ENCODE data around the gene FAIM2.

Gene FAIM2

DNA sequence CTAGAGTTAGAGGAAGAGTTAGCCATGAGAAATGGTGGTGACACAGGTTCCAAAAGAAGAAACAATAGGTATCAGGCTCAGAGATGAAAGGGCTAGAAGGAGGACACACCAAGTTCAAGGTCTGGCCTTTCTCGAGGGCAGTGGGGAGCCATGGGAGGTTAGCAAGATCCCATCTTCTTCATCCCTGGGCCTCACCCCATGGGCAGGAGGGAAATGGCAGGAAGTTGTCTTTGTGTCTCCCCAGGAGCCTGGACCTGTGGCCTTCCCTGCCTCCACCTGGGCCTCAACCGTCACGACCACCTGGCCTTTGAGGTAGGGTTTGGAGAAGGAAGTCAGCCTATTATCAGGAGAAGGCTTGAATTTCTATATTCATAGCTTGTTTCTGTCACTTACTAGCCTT lies 41.0 kb upstream of the FAIM2 start:
- no peaks in the 10 kb centered on the region for H3K27me3 Mint-ChIP-seq (ENCODE audit: low read depth)
- H3K27ac Mint-ChIP-seq, result peak overlapping the region; percentile 19
- peak overlapping the region; percentile 90 for H3K4me3 Mint-ChIP-seq
- peaks cover 26% of the 10 kb centered on the region for H3K4me1 Mint-ChIP-seq (ENCODE audit: low read depth)
- H3K9me3 Mint-ChIP-seq, result no peaks in the 10 kb centered on the region
- H3K36me3 Mint-ChIP-seq (ENCODE audit: low read depth), result no peaks in the 10 kb centered on the region
- no peak for DNase-seq (ENCODE audit: low spot score)

DNA sequence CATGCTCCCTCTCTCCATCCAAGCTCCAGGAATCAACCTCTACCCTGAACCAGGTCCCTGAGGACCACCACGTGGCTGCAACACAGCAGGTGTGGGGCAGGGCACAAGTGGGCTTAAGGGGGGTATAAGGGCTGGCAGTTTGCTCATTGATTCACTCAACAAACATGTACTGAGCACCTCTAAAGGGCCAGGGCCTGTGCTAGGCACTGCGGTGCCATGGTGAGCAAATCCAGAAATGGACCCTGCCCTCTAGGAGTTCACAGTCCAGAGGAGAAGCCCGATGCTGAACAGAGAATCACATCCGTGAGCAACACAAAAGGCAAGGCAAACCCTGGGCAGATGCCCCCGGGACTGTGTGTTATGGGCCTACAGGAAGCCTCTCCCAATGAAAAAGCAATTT lies 40.3 kb upstream of the FAIM2 start:
- no peak overlapping the region for H3K27ac Mint-ChIP-seq
- no peak overlapping the region for H3K4me3 Mint-ChIP-seq
- peaks cover 26% of the 10 kb centered on the region for H3K4me1 Mint-ChIP-seq (ENCODE audit: low read depth)
- no peak for DNase-seq (ENCODE audit: low spot score)
- no peaks in the 10 kb centered on the region for H3K9me3 Mint-ChIP-seq
- H3K27me3 Mint-ChIP-seq (ENCODE audit: low read depth), result no peaks in the 10 kb centered on the region
- no peaks in the 10 kb centered on the region for H3K36me3 Mint-ChIP-seq (ENCODE audit: low read depth)

DNA sequence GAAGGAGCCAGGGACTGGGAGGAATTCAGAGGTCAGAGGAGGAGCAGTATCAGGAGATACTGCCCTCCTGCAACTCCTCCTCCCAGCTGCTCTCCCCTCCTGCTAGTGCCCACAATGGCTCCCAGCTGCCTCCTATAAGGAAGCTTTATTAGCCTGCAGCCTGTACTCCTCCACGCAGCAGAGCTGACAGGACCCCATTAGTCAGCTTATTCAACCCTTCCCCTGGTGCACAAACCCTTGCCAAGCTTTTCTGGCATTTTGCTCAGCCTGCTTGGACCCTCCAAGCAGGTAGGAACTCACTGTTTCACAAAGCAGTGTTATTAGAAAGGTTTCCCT lies 39.9 kb upstream of the FAIM2 start:
- Mint-ChIP-seq H3K4me3 (no peak overlapping the region), H3K9me3 (no peaks in the 10 kb centered on the region), H3K36me3 (ENCODE audit: low read depth) (no peaks in the 10 kb centered on the region), H3K4me1 (ENCODE audit: low read depth) (peaks cover 26% of the 10 kb centered on the region), H3K27ac (no peak overlapping the region), H3K27me3 (ENCODE audit: low read depth) (no peaks in the 10 kb centered on the region)
- DNase-seq (ENCODE audit: low spot score), result no peak

DNA sequence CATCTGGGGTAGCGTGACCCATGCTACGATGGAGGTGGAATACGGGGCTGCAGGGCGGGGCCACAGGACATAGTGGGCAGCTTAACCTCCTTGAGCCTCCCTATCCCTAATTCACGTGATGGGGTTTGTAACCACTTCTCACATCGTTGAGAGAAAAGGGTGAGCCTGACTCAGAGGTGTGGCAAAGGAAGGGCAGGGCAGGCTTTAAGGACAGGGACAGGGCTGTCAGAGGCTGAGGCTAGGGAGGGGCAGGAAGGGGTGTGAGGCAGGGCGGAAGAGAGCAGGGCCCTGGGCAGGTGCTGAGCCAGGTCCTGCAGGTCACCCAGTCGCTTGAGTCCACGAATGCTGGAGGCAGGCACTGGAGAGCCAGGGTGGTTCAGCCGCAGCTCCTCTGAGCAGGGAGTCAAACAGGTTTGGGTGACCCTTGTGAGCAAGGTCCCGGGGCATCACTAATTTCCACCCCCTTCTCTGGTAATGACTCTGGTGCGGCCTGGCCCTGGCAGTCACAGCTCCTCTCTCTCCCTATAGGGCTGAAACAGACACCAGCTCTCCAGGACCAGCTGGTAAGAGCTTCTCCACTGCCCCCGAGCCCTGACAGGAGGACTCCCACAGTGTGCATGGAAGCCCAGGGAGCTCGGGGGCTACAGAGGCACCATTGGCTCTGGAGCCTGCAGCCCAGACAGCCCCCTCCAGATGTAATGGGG lies 39.4 kb upstream of the FAIM2 start:
- peak overlapping the region; percentile 37 for H3K27ac Mint-ChIP-seq
- peak overlapping the region; percentile 17 for H3K4me3 Mint-ChIP-seq
- H3K9me3 Mint-ChIP-seq, result no peaks in the 10 kb centered on the region
- H3K4me1 Mint-ChIP-seq (ENCODE audit: low read depth), result peaks cover 26% of the 10 kb centered on the region
- no peaks in the 10 kb centered on the region for H3K36me3 Mint-ChIP-seq (ENCODE audit: low read depth)
- no peaks in the 10 kb centered on the region for H3K27me3 Mint-ChIP-seq (ENCODE audit: low read depth)
- no peak for DNase-seq (ENCODE audit: low spot score)

DNA sequence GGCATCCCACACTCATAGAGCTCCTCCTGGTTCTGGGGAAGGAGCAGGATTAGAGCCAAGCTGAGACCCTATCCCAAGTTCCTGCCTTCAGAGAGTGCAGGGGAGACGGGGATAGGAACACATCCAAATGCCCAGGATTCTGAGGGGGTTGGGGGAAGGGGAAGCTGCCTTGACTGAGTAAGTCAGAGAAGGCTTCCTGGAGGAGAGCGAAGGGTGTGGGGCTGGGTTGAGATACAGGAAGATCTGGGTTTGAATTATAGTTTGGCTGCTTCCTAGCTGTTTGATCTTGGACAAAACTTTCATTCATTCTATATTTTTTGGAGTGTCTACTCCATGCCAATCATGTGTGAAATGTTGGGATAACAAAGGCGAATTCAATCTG lies 38.8 kb upstream of the FAIM2 start:
- Mint-ChIP-seq H3K27me3 (ENCODE audit: low read depth) (no peaks in the 10 kb centered on the region), H3K9me3 (no peaks in the 10 kb centered on the region), H3K4me1 (ENCODE audit: low read depth) (peaks cover 26% of the 10 kb centered on the region), H3K36me3 (ENCODE audit: low read depth) (no peaks in the 10 kb centered on the region), H3K27ac (no peak overlapping the region), H3K4me3 (peak overlapping the region; percentile 17)
- DNase-seq (ENCODE audit: low spot score), result no peak

GRCh38 chr12:49941556-49942511 lies 38.1 kb upstream of the FAIM2 start:
- H3K4me3 Mint-ChIP-seq, result no peak overlapping the region
- no peaks in the 10 kb centered on the region for H3K27me3 Mint-ChIP-seq (ENCODE audit: low read depth)
- no peak for DNase-seq (ENCODE audit: low spot score)
- H3K9me3 Mint-ChIP-seq, result no peaks in the 10 kb centered on the region
- H3K36me3 Mint-ChIP-seq (ENCODE audit: low read depth), result no peaks in the 10 kb centered on the region
- H3K27ac Mint-ChIP-seq, result no peak overlapping the region
- H3K4me1 Mint-ChIP-seq (ENCODE audit: low read depth), result peaks cover 26% of the 10 kb centered on the region

DNA sequence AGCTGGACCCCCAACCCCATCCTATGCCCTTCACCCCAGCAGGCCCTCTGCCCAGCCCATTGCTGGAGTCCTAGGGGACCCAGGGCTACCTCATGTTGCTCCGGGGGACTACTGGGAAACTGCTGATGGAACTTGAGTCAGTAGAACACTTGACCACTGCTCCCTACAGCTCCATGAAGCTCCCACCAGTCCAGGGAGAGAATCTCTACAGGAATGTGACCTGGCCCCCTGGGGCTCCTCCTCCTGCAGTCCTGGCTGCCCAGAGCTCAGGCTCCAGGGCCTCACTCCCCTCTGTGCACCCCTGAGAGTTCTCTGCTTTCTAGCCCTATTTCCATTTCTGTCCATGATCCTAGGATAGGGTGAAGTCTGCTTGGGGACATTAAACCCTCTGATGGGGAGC lies 36.0 kb upstream of the FAIM2 start:
- no peak for DNase-seq (ENCODE audit: low spot score)
- Mint-ChIP-seq H3K9me3 (no peaks in the 10 kb centered on the region), H3K36me3 (ENCODE audit: low read depth) (no peaks in the 10 kb centered on the region), H3K27me3 (ENCODE audit: low read depth) (peaks cover 3% of the 10 kb centered on the region), H3K27ac (no peak overlapping the region), H3K4me3 (no peak overlapping the region), H3K4me1 (ENCODE audit: low read depth) (peaks cover 11% of the 10 kb centered on the region)

- Mint-ChIP-seq H3K36me3 (ENCODE audit: low read depth) (no peaks in the 10 kb centered on the region), H3K27me3 (ENCODE audit: low read depth) (peaks cover 3% of the 10 kb centered on the region), H3K27ac (no peak overlapping the region), H3K4me3 (no peak overlapping the region), H3K9me3 (no peaks in the 10 kb centered on the region), H3K4me1 (ENCODE audit: low read depth) (peaks cover 8% of the 10 kb centered on the region)
- no peak for DNase-seq (ENCODE audit: low spot score)
Observed at GRCh38 chr12:49939307-49939706, 35.6 kb upstream of the FAIM2 start.

DNA sequence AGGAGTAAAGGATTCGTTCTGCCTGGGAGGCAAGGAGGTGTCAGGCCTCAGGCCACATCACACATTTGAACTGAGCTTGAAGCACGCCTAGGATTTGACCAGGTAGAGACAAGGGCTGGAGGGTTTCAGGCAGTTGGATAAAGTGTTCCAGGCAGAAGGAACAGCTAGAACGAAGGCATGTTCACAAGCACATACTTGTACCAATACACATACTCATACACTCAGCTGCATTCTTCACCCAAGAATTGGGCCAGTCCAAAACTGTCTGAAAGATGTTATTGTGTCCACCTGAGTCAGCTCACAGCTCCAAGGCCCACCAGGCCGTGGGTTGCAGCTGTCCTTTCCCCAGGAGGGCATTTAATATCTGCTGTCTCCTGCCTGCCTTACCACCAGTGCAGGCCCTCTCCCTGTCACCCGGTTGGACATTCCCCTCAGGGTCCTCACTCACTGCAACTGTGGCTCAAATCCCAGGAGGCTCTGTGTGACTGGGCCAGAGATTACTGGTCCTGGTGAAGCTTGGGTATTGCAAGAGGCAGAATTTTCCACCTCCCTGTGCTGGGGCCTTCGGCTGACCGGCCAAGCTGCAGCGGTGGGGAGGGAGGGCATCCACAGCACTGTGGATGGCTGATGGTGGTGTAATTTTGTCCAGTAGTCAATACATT lies 34.1 kb upstream of the FAIM2 start:
- Mint-ChIP-seq H3K9me3 (no peaks in the 10 kb centered on the region), H3K4me3 (no peak overlapping the region), H3K27me3 (ENCODE audit: low read depth) (peaks cover 3% of the 10 kb centered on the region), H3K36me3 (ENCODE audit: low read depth) (no peaks in the 10 kb centered on the region), H3K27ac (no peak overlapping the region), H3K4me1 (ENCODE audit: low read depth) (peaks cover 4% of the 10 kb centered on the region)
- DNase-seq (ENCODE audit: low spot score), result no peak

DNA sequence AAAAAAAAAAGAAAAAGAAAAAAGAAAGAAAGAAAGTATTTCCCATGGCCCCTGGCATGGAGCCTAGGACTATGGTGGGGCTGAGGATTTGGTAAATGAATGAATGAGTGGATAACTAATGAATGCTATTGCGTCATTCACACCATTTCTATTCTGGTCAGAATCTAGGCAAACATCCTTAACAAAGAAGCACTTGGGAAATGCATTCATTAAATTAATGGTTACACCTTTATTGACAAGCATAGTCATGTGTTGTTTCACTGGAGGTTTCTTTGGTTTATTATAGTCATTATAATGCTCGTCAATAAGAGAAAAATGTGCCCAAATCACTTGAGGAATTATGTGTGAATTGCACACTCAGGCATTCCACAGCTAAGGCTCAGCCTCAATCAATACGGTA lies 33.2 kb upstream of the FAIM2 start:
- no peak overlapping the region for H3K27ac Mint-ChIP-seq
- no peaks in the 10 kb centered on the region for H3K4me1 Mint-ChIP-seq (ENCODE audit: low read depth)
- H3K27me3 Mint-ChIP-seq (ENCODE audit: low read depth), result peaks cover 3% of the 10 kb centered on the region
- no peak for DNase-seq (ENCODE audit: low spot score)
- H3K36me3 Mint-ChIP-seq (ENCODE audit: low read depth), result no peaks in the 10 kb centered on the region
- H3K4me3 Mint-ChIP-seq, result no peak overlapping the region
- no peaks in the 10 kb centered on the region for H3K9me3 Mint-ChIP-seq

DNA sequence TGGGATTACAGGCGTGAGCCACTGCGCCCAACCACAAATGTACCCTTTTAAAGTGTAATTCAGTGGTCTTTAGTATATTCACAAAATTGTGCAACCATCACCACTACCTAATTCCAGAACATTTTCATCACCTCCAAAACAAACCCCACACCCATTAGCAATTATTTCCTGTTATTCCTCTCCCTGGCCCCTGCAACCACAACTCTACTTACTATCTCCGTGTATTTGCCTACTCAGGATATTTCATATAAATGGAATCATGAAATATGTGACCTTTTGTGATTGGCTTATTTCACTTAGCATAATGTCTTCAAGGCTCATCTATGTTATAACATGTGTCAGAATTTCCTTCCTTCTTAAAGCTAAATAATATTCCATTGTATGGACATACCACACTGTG lies 30.8 kb upstream of the FAIM2 start:
- no peak overlapping the region for H3K27ac Mint-ChIP-seq

DNA sequence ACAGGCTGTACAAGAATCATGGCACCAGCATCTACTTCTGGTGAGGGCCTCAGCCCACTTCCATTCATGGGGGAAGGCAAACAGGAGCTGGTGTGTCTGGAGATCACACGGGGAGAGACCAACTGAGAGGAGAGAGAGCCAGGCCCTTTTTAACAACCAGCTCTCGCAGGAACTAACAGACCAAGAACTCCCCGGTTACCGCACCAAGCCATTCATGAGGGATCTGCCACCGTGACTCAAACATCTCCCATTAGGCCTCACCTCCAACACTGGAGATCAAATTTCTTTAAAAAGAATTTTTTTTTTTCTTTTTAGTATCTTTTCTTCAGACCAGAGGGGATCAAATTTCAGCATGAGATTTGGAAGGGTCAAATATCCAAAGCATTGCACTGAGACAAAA lies 30.1 kb upstream of the FAIM2 start:
- no peak overlapping the region for H3K4me3 Mint-ChIP-seq
- H3K27me3 Mint-ChIP-seq (ENCODE audit: low read depth), result peaks cover 7% of the 10 kb centered on the region
- DNase-seq (ENCODE audit: low spot score), result no peak
- no peaks in the 10 kb centered on the region for H3K36me3 Mint-ChIP-seq (ENCODE audit: low read depth)
- no peaks in the 10 kb centered on the region for H3K4me1 Mint-ChIP-seq (ENCODE audit: low read depth)
- H3K27ac Mint-ChIP-seq, result no peak overlapping the region
- no peaks in the 10 kb centered on the region for H3K9me3 Mint-ChIP-seq

More for the DNA sequence above, 30.8 kb upstream of the FAIM2 start:
- H3K4me3 Mint-ChIP-seq, result no peak overlapping the region
- H3K9me3 Mint-ChIP-seq, result no peaks in the 10 kb centered on the region
- H3K27me3 Mint-ChIP-seq (ENCODE audit: low read depth), result peaks cover 7% of the 10 kb centered on the region
- no peaks in the 10 kb centered on the region for H3K4me1 Mint-ChIP-seq (ENCODE audit: low read depth)
- no peaks in the 10 kb centered on the region for H3K36me3 Mint-ChIP-seq (ENCODE audit: low read depth)
- DNase-seq (ENCODE audit: low spot score), result no peak

DNA sequence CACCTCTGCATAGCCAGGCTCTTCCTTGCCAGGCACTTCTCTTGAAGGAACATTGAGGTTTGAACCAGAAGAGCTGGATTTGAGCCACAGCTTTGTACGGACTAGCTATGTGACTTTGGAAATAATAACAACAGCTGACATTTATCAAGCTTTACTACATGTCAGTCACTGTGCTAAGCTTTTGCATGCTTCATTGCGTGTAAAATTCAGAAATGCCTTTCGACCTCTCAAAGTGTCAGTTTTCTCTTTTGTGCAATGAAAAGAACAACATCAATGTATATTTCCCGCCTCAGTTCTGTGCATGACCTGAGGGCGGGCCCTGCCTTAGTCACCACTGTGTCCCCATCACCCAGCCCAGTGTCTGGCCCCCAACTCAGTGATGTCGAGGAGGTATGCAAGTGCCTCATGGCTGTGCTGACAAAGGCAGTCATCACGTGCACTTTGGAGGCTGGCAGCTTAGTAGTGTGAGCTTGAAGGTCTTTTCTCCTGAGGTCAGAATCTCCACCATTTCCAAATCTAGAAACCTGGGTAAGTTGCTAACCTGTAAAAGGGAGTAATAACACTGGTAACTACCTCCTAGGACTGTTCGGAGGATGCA lies 28.9 kb upstream of the FAIM2 start:
- no peaks in the 10 kb centered on the region for H3K36me3 Mint-ChIP-seq (ENCODE audit: low read depth)
- no peaks in the 10 kb centered on the region for H3K4me1 Mint-ChIP-seq (ENCODE audit: low read depth)
- H3K4me3 Mint-ChIP-seq, result no peak overlapping the region
- no peak overlapping the region for H3K27ac Mint-ChIP-seq
- peaks cover 9% of the 10 kb centered on the region for H3K27me3 Mint-ChIP-seq (ENCODE audit: low read depth)
- no peak for DNase-seq (ENCODE audit: low spot score)
- H3K9me3 Mint-ChIP-seq, result no peaks in the 10 kb centered on the region

DNA sequence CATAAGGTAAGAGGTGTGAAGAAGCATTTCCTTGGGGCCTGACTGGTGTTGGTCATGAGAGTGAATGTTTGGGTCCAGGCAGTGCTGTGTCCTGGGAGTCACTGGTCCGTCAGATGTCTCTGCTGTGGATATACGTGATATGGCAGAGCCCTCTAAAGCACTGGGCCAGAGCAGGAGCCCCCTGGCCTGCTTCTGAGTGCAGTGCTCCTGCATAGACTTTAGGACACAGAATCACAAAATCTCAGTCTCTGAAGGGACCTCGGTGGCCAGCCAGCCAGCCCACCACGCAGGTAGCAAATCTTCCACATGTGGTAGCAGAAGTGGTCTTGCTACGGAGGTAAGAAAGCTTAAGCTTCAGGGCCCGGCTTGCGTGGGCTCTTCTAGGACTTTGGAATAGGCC lies 28.3 kb upstream of the FAIM2 start:
- Mint-ChIP-seq H3K27me3 (ENCODE audit: low read depth) (peaks cover 9% of the 10 kb centered on the region), H3K4me1 (ENCODE audit: low read depth) (no peaks in the 10 kb centered on the region), H3K27ac (no peak overlapping the region), H3K4me3 (no peak overlapping the region), H3K9me3 (no peaks in the 10 kb centered on the region), H3K36me3 (ENCODE audit: low read depth) (no peaks in the 10 kb centered on the region)
- DNase-seq (ENCODE audit: low spot score), result no peak
